Activated T-cell treated with anti-CD3 and anti-CD28 coated beads for 24 hours (primary cell): Measurements from ENCODE around the gene CYP11A1.
A peak's percentile ranks its signal among the peaks of the same experiment; 100 is the strongest.

Experiments
- DNase-seq: peaks from one replicate; pipeline ENCODE4 v3.0.0-alpha.2; 2020; ENCODE audit warnings: low read depth

Gene CYP11A1

GRCh38 chr15:74301583-74302361 is 65.7 kb downstream of the CYP11A1 start:
- no peak for DNase-seq

DNA sequence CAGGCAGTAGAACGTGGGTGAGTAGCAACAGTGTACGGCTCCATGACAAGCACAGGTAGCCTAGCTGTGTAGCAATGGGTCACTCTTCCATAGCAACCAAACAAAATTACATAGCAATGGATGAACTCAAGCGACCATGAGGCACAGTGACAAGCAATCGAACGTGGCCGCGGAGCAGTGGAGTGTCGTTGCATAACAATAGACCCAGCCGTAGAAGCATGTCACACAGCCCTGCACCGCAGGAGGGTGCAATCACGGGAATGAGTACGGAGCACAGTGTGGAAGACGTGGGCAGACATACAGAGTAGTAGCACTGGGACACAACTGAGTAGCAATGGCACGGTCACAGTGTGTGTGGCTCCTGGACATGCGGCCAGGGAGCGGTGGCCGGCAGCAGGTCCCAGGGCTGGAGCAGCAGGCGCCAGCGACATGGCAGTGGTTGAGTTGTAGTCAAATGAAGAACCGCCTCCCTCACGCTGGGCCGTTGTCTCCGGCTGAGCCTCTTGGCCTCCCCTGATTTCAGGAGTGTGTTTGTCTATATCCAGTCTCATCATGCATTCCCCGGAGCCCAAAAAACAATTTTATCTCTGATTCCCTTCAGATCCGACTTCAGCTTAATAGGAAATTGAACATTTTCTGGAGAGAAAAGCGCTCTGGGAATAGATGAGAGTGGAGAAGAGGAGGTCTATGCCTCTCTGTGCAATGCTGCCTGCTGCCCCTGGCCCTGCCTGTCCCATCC is 67.2 kb downstream of the CYP11A1 start:
- no peak for DNase-seq

DNA sequence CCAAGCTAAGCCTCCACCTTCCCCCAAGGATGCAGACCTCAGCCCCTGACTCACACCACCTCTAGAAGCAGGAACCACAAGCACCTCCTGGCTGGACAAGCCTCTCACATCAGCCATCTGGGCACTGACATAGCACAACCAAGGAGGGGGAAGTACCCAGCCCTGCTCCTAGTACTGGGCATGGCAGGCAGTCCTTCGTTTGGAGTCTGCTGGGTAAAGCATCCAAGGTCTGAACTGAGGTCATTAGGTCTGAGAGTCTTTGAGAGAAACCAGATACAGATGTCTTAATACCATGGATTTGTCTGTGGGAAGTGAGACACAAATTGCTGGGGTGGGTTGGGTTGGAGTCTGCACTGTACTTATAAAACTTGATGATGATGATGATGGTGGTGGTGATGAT is 69.6 kb downstream of the CYP11A1 start:
- no peak for DNase-seq

DNA sequence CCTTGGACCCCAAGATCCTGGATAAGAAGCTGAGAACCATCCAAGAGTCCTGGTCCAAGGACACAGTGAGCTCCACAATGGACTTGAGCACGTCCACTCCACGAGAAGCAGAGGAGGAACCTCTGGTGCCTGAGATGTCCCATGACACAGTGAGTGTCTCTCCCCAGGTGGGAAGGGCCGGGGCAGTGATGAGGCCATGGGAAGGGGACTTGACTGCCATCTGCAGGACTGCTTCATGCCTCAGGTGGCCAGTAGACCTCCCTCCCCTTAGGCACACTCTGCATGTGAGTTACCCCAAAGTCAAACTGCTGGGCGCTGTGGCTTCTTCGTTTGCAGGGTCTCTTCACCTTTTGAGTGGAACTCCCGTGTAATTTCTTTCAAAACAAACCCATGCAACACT is 71.6 kb downstream of the CYP11A1 start:
- no peak for DNase-seq

DNA sequence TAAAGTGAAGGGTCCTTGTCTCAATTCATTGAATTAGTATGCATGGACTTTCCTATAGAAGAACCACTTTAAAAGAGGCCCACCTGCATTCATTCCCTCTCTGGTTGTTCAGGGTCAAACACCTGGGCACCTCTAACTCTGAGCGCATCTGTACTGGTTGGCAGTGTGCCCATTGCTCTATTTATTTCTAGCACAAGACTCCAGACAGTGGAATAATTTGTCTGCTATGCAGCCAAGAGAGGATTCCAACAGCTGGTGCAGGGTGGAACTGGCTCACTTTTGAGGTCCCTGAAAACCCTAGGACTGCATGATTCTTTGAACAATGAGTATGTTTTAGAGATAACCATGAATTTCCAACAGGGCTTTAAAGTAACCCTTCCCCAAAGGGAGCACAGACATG is 73.4 kb downstream of the CYP11A1 start:
- DNase-seq = no peak

GRCh38 chr15:74293021-74293810 is 74.2 kb downstream of the CYP11A1 start:
- no peak for DNase-seq

DNA sequence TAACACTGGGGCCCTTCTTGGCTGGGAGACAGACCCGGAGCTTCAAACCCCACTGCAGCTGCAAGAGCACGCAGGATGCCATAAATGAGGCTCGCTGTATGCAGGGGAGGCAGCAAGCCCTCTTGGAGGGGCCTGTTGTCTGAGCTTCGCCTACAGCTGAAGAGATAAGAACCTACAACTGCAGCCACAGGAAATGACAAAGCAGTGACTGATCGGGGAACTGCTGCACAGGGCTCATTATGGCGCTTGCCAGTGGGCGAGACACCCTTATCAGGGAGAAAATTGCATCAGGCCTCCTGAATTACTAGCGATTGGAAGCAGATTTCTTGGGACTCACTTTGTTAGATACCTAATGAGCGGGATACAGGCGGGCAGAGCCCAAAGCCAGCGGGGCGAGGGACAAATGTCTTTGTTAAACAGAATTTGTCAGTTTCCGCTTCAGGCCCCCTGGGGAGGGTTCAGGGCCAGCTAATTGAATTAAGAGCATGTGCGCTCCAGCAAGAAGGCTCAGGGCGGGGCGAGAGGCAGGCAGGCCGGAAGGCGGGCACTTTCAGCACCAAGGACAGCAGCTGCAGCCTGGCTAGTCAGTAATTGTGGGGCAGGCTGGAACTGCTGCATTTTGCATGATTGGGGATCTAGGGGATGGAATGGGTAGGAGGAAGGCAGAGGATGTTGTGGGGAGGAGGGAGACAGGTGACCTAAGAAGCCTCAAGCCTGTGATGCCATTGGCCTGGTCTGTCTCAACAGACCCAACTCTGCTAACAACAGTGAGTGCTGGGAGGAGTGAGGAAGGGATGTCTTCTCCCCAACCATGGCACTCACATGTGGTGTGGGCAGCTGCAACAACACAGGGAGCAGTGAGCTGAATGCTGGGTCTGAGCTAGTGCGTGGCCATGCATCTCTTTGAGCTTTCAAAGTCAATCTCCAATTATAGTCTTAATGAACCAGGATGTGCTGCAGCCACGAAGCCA is 76.1 kb downstream of the CYP11A1 start:
- DNase-seq = peak; percentile 60

DNA sequence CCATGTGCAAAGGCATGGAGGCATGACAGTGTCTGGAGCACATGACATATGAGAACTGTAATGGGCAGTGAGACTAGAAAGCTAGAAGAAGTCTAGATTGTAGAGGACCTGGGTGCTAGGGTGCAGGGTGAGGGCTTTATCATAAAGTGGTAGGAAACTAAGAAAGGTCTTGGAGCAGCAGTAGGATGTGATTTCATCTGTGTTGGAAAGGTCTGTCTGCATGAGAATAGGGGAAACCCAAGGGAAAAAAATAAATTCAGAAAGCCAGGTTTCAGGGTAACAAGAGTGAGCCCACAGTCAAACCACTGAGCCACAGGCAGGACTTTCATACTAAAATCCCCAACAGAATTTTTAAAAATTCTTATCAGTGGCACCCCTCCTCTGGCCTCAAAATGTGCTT is 76.8 kb downstream of the CYP11A1 start:
- DNase-seq = no peak

GRCh38 chr15:74289671-74290070 is 77.8 kb downstream of the CYP11A1 start:
- no peak for DNase-seq
